GM19193 (cell line): ENCODE data around the gene UPF3A.
A peak's percentile ranks its signal among the peaks of the same experiment; 100 is the strongest.

Source experiments
- POLR2A ChIP-seq: IDR thresholded peaks from 4 replicates; pipeline ENCODE4 v1.6.1; 2011; ENCODE audit not compliant: insufficient read depth, insufficient read length; ENCODE audit errors: extremely low read depth

UPF3A gene

DNA sequence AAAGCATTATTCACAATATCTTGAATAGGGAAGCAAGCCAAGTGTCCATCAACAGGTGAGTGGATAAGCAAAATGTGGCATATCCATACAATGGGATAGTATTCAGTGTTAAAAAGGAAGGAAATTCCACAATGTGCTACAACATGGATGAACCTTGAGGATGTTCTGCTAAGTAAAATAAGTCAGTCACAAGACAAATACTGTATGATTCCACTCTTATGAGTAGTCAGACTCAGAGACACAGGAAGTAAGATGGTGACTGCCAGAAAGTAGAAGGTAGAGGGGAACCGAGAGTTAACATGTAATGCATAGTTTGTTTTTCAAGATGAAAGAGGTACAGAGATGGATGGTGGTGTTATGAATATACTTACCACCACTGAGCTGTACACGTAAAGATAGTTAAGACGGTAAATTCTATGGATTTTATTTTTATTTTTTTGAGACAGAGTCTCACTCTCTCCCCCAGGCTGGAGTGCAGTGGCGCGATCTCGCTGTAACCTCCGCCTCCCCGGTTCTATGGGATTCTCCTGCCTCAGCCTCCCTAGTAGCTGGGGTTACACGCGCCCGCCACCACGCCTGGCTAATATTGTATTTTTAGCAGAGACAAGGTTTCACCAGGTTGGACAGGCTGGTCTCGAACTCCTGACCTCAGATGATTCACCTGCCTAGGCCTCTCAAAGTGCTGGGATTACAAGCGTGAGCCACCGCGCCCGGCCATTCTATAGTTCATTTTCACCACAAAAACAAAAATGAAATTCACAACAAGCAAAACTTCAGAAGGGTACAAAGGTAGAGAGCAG lies 31.9 kb downstream of the UPF3A start:
- peak; percentile 29 for TF ChIP-seq POLR2A

GRCh38 chr13:114314074-114314912 lies 32.9 kb downstream of the UPF3A start, which contains the start of gene CHAMP1:
CHAMP1 (plus strand) TSS chr13:114314503; CDS start chr13:114323843, 9,340 bp downstream.
- peak; percentile 97 for TF ChIP-seq POLR2A

DNA sequence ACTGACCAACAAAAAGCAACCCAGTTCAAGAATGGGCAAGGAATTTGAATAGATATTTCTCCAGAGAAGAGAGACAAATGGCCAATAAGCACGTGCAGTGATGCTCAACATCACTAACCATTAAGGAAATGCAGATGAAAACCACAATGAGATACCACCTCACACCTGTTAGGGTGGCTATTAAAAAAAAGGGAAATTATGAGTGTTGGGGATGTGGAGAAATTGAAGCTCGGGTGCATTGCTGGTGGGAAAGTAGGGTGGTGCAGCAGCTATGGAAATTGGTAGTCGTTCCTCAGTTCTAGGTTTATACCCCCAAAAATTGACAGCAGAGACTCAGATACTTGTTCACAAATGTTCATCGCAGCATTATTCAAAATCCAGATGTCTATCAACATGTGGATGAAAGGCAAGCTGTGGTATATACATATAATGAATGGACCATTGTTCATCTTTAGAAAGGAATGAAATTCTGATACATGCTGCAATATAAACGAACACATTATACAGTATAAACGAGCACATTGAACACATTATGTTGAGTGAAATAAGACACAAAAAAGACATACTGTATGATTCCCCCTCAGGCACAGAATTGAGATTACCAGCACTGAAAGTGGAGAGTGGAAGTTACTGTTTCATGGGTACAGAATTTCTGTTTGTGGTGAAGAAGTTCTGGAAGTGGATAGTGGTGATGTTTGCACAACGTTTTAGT lies 33.8 kb downstream of the UPF3A start:
- no peak for TF ChIP-seq POLR2A

- no peak for TF ChIP-seq POLR2A
These were observed 37.2 kb downstream of the UPF3A start for GRCh38 chr13:114318624-114319023.

- TF ChIP-seq POLR2A = no peak
These were observed 38.1 kb downstream of the UPF3A start for GRCh38 chr13:114319441-114319913.

DNA sequence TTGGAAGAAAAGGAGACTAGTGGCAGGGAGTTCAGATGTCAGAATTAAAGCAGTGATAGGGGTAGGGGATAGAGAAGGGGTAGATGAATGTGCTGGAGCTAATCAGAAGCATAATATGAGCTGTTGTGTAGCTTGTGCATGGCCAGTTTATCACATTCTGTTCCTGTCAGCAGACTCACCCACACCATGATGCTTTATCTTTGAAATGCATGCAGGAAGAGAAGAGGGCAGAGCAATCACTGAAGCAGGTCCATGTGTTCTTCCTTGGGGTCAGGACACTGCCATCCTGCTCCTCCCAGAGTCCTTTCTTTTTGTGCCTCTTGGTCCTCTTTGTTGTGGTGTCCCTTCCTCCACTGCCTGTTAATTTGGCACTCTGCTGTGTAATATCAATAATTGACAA lies 38.7 kb downstream of the UPF3A start:
- no peak for TF ChIP-seq POLR2A

DNA sequence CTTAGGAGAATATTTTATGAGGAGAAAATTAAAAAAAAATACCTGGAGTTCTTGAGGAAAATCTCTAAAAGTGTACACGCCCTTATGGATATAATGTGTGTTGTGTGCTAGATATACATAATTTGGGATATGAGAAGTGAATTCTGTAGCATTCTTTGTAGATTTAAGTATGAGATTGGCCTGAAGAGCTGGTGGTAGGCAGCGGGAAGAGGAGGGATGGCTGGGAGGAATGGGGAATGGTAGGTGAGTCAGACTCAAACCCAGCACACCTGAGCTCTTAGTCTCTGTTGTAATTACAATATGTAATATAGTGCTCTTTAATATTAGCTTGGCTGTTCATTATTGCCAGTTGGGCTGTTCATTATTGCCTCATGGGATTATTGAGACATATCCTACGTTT lies 39.9 kb downstream of the UPF3A start:
- TF ChIP-seq POLR2A = no peak

GRCh38 chr13:114323349-114323748 lies 41.9 kb downstream of the UPF3A start:
- TF ChIP-seq POLR2A = no peak

- TF ChIP-seq POLR2A = no peak
These were observed 42.9 kb downstream of the UPF3A start for GRCh38 chr13:114324334-114324733.

- no peak for TF ChIP-seq POLR2A
These were observed 44.3 kb downstream of the UPF3A start for GRCh38 chr13:114325729-114326128.

- no peak for TF ChIP-seq POLR2A
These were observed 46.6 kb downstream of the UPF3A start for GRCh38 chr13:114328034-114328433.

DNA sequence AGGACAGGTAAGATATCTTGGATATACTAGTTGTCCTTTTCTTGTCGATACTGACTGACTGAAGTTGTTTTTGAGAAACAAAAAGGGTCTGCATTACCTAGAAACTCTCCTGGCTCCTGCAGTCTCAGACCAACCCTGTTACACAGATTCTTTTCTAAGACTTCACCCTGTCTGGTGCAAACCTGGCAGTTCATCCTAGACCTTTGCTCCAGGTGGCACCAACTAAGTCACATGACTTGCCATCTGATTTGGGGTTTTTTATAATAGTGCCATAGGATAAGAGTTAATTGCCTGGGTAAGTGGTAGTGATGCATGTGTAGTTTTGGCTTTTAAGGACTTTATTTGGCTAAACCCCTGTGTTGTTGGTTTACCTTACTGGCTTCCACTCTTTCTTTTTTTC lies 47.2 kb downstream of the UPF3A start:
- no peak for TF ChIP-seq POLR2A

DNA sequence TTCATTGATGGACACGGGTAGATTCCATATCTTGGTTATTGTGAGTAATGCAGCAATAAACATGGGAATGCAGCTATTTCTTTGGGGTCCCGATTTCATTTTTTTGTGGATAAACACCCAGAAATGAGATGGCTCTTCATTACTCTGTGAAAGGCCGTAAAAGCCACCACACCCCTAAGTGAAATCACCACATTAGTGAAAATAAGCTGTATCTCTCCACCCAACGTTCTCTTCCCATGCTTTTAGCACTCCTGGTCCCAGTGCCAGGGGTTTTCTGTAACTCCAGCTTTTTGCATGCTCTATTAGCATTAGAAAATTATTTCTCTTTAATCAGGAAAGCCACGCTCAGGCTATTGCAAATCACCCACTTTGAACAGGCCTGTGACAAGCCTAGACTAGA lies 48.7 kb downstream of the UPF3A start:
- no peak for TF ChIP-seq POLR2A

GRCh38 chr13:114334305-114335053 lies 53.1 kb downstream of the UPF3A start:
- no peak for TF ChIP-seq POLR2A
